GM19468 (cell line): Measurements from ENCODE around the gene RALGDS.
A peak's percentile ranks its signal among the peaks of the same experiment; 100 is the strongest.

Experiments
- ATAC-seq: cut with Tn5 transposase; IDR thresholded peaks from one replicate; pipeline ENCODE4 v1.9.1; 2021; ENCODE audit warnings: mild to moderate bottlenecking, moderate library complexity, moderate number of reproducible peaks; ENCODE audit not compliant: unreplicated experiment; ENCODE audit errors: extremely low read depth

Gene RALGDS

GRCh38 chr9:133151601-133152525 is 30.8 kb upstream of the RALGDS start:
- no peak for ATAC-seq

GRCh38 chr9:133151041-133151440 is 30.0 kb upstream of the RALGDS start:
- no peak for ATAC-seq

- peak; percentile 42 for ATAC-seq
These were observed 28.3 kb upstream of the RALGDS start for GRCh38 chr9:133149130-133150015.

GRCh38 chr9:133148199-133149129 is 27.4 kb upstream of the RALGDS start:
- peak; percentile 4 for ATAC-seq

- no peak for ATAC-seq
These were observed 26.6 kb upstream of the RALGDS start for GRCh38 chr9:133147412-133148198.

GRCh38 chr9:133146746-133147411 is 25.8 kb upstream of the RALGDS start:
- ATAC-seq: no peak

- no peak for ATAC-seq
These were observed 24.1 kb upstream of the RALGDS start for GRCh38 chr9:133144904-133145851.

- ATAC-seq: peak; percentile 23
These were observed 23.3 kb upstream of the RALGDS start for GRCh38 chr9:133144142-133144903.

- no peak for ATAC-seq
These were observed 22.6 kb upstream of the RALGDS start for GRCh38 chr9:133143639-133144141.

- ATAC-seq: no peak
These were observed 21.9 kb upstream of the RALGDS start for GRCh38 chr9:133142684-133143622.

- ATAC-seq: no peak
These were observed 21.0 kb upstream of the RALGDS start for GRCh38 chr9:133141833-133142595.

- ATAC-seq: no peak
These were observed 19.6 kb upstream of the RALGDS start for GRCh38 chr9:133140606-133141005.

GRCh38 chr9:133140174-133140505 is 19.1 kb upstream of the RALGDS start:
- ATAC-seq: no peak

- ATAC-seq: no peak
These were observed 18.5 kb upstream of the RALGDS start for GRCh38 chr9:133139246-133140173.
